ENCODE data around the gene WNT7B.

Gene WNT7B

GRCh38 chr22:45885171-45885840 is 91.7 kb downstream of the WNT7B start:
- H3K27ac ChIP-seq (ENCODE audit: low read depth, low read length), result no peak overlapping the region
- no peaks in the 10 kb centered on the region for H3K36me3 ChIP-seq (ENCODE audit: insufficient read depth, low read length)
- no peaks in the 10 kb centered on the region for H3K4me1 ChIP-seq (ENCODE audit: control insufficient read depth, insufficient read depth, low read length, unreplicated experiment)
- no peaks in the 10 kb centered on the region for H3K79me2 ChIP-seq (ENCODE audit: control insufficient read depth, insufficient read depth, low read length, unreplicated experiment)
- no peak overlapping the region for H2AFZ ChIP-seq (ENCODE audit: low read length, unreplicated experiment)
- no peak overlapping the region for H3K4me3 ChIP-seq (ENCODE audit: low read depth, low read length)
- H3K27me3 ChIP-seq (ENCODE audit: insufficient read depth, low read length), result peaks cover 12% of the 10 kb centered on the region; the same call in 1 of the 2 replicates

- H3K4me3 ChIP-seq (ENCODE audit: low read depth, low read length), result no peak overlapping the region
- peaks cover 20% of the 10 kb centered on the region; the same call in 1 of the 2 replicates for H3K27me3 ChIP-seq (ENCODE audit: insufficient read depth, low read length)
Observed at GRCh38 chr22:45884201-45885062, 92.5 kb downstream of the WNT7B start.

GRCh38 chr22:45883811-45884170 is 93.2 kb downstream of the WNT7B start:
- Histone ChIP-seq H3K27ac (ENCODE audit: low read depth, low read length) (no peak overlapping the region), H3K4me1 (ENCODE audit: control insufficient read depth, insufficient read depth, low read length, unreplicated experiment) (no peaks in the 10 kb centered on the region), H3K79me2 (ENCODE audit: control insufficient read depth, insufficient read depth, low read length, unreplicated experiment) (no peaks in the 10 kb centered on the region), H3K36me3 (ENCODE audit: insufficient read depth, low read length) (no peaks in the 10 kb centered on the region), H3K4me3 (ENCODE audit: low read depth, low read length) (no peak overlapping the region), H2AFZ (ENCODE audit: low read length, unreplicated experiment) (no peak overlapping the region), H3K27me3 (ENCODE audit: insufficient read depth, low read length) (peaks cover 22% of the 10 kb centered on the region; the same call in 1 of the 2 replicates)

More at GRCh38 chr22:45884201-45885062, 92.5 kb downstream of the WNT7B start:
- Histone ChIP-seq H3K27ac (ENCODE audit: low read depth, low read length) (no peak overlapping the region), H2AFZ (ENCODE audit: low read length, unreplicated experiment) (no peak overlapping the region), H3K4me1 (ENCODE audit: control insufficient read depth, insufficient read depth, low read length, unreplicated experiment) (no peaks in the 10 kb centered on the region), H3K79me2 (ENCODE audit: control insufficient read depth, insufficient read depth, low read length, unreplicated experiment) (no peaks in the 10 kb centered on the region), H3K36me3 (ENCODE audit: insufficient read depth, low read length) (no peaks in the 10 kb centered on the region)

GRCh38 chr22:45882881-45883810 is 93.8 kb downstream of the WNT7B start:
- Histone ChIP-seq H3K4me3 (ENCODE audit: low read depth, low read length) (no peak overlapping the region), H3K79me2 (ENCODE audit: control insufficient read depth, insufficient read depth, low read length, unreplicated experiment) (no peaks in the 10 kb centered on the region), H3K27me3 (ENCODE audit: insufficient read depth, low read length) (peaks cover 26% of the 10 kb centered on the region; the same call in 1 of the 2 replicates), H3K27ac (ENCODE audit: low read depth, low read length) (no peak overlapping the region), H3K4me1 (ENCODE audit: control insufficient read depth, insufficient read depth, low read length, unreplicated experiment) (no peaks in the 10 kb centered on the region), H3K36me3 (ENCODE audit: insufficient read depth, low read length) (no peaks in the 10 kb centered on the region), H2AFZ (ENCODE audit: low read length, unreplicated experiment) (no peak overlapping the region)

- Histone ChIP-seq H3K36me3 (ENCODE audit: insufficient read depth, low read length) (no peaks in the 10 kb centered on the region), H3K27ac (ENCODE audit: low read depth, low read length) (no peak overlapping the region), H3K79me2 (ENCODE audit: control insufficient read depth, insufficient read depth, low read length, unreplicated experiment) (no peaks in the 10 kb centered on the region), H3K4me3 (ENCODE audit: low read depth, low read length) (no peak overlapping the region), H3K4me1 (ENCODE audit: control insufficient read depth, insufficient read depth, low read length, unreplicated experiment) (no peaks in the 10 kb centered on the region), H2AFZ (ENCODE audit: low read length, unreplicated experiment) (no peak overlapping the region), H3K27me3 (ENCODE audit: insufficient read depth, low read length) (peaks cover 26% of the 10 kb centered on the region; the same call in 1 of the 2 replicates)
Observed at GRCh38 chr22:45881524-45881875, 95.5 kb downstream of the WNT7B start.

GRCh38 chr22:45880716-45881523 is 96.0 kb downstream of the WNT7B start:
- Histone ChIP-seq H3K27ac (ENCODE audit: low read depth, low read length) (no peak overlapping the region), H3K27me3 (ENCODE audit: insufficient read depth, low read length) (peaks cover 26% of the 10 kb centered on the region; the same call in 1 of the 2 replicates), H3K4me1 (ENCODE audit: control insufficient read depth, insufficient read depth, low read length, unreplicated experiment) (no peaks in the 10 kb centered on the region), H3K4me3 (ENCODE audit: low read depth, low read length) (no peak overlapping the region), H3K36me3 (ENCODE audit: insufficient read depth, low read length) (no peaks in the 10 kb centered on the region), H3K79me2 (ENCODE audit: control insufficient read depth, insufficient read depth, low read length, unreplicated experiment) (no peaks in the 10 kb centered on the region), H2AFZ (ENCODE audit: low read length, unreplicated experiment) (no peak overlapping the region)

GRCh38 chr22:45880091-45880715 is 96.8 kb downstream of the WNT7B start:
- peaks cover 26% of the 10 kb centered on the region; the same call in 1 of the 2 replicates for H3K27me3 ChIP-seq (ENCODE audit: insufficient read depth, low read length)
- no peaks in the 10 kb centered on the region for H3K4me1 ChIP-seq (ENCODE audit: control insufficient read depth, insufficient read depth, low read length, unreplicated experiment)
- no peak overlapping the region for H3K4me3 ChIP-seq (ENCODE audit: low read depth, low read length)
- H3K36me3 ChIP-seq (ENCODE audit: insufficient read depth, low read length), result no peaks in the 10 kb centered on the region
- H3K79me2 ChIP-seq (ENCODE audit: control insufficient read depth, insufficient read depth, low read length, unreplicated experiment), result no peaks in the 10 kb centered on the region
- no peak overlapping the region for H3K27ac ChIP-seq (ENCODE audit: low read depth, low read length)
- no peak overlapping the region for H2AFZ ChIP-seq (ENCODE audit: low read length, unreplicated experiment)

- H3K79me2 ChIP-seq (ENCODE audit: control insufficient read depth, insufficient read depth, low read length, unreplicated experiment), result no peaks in the 10 kb centered on the region
- no peak overlapping the region for H3K27ac ChIP-seq (ENCODE audit: low read depth, low read length)
- H3K36me3 ChIP-seq (ENCODE audit: insufficient read depth, low read length), result no peaks in the 10 kb centered on the region
- peaks cover 28% of the 10 kb centered on the region; the same call in 1 of the 2 replicates for H3K27me3 ChIP-seq (ENCODE audit: insufficient read depth, low read length)
- H3K4me1 ChIP-seq (ENCODE audit: control insufficient read depth, insufficient read depth, low read length, unreplicated experiment), result no peaks in the 10 kb centered on the region
- H2AFZ ChIP-seq (ENCODE audit: low read length, unreplicated experiment), result no peak overlapping the region
- H3K4me3 ChIP-seq (ENCODE audit: low read depth, low read length), result no peak overlapping the region
Observed at GRCh38 chr22:45879552-45879949, 97.4 kb downstream of the WNT7B start.

GRCh38 chr22:45878901-45879551 is 97.9 kb downstream of the WNT7B start:
- Histone ChIP-seq H3K27ac (ENCODE audit: low read depth, low read length) (no peak overlapping the region), H3K4me1 (ENCODE audit: control insufficient read depth, insufficient read depth, low read length, unreplicated experiment) (no peaks in the 10 kb centered on the region), H2AFZ (ENCODE audit: low read length, unreplicated experiment) (no peak overlapping the region), H3K27me3 (ENCODE audit: insufficient read depth, low read length) (peaks cover 30% of the 10 kb centered on the region; the same call in 1 of the 2 replicates), H3K36me3 (ENCODE audit: insufficient read depth, low read length) (no peaks in the 10 kb centered on the region), H3K4me3 (ENCODE audit: low read depth, low read length) (no peak overlapping the region), H3K79me2 (ENCODE audit: control insufficient read depth, insufficient read depth, low read length, unreplicated experiment) (no peaks in the 10 kb centered on the region)

Measured in ACC112 (cell line).